GM18505 (cell line): Measurements from ENCODE around the gene ASPHD2.

Experiments used
- ATAC-seq: cut with Tn5 transposase; IDR thresholded peaks from one replicate; pipeline ENCODE4 v1.9.1; 2021; ENCODE audit not compliant: unreplicated experiment
- POLR2A ChIP-seq: IDR thresholded peaks from 4 replicates; pipeline ENCODE4 v1.6.1; 2011; ENCODE audit warnings: borderline replicate concordance; ENCODE audit not compliant: insufficient read depth, insufficient read length; ENCODE audit errors: extremely low read depth

ASPHD2 gene

DNA sequence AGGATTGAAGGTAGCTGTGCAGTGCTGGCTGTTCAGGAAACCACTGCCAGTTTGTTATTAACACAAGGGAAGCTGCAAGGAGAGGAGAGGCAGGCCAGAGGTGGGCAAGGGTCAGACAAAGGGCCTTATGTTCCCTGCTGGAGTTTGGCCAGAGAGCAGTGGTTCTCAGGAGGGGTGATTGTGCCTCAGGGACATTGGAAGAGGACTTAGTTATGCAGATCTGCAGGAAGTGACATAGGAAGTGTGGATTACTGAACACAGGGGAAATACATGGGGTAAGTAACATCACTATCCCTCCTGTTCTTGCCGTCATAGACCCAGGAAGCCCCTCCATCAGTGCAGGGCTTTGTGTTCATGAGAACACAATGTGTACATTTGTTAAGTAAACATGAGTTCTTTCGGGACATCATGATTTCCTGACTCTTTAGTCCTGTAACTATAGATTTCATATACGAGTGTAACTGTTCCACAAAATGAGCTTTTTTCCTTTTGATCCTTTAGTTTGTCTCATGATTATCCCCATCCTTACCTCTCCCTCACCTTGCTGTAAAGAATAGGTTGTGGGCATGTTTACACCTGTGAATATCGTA, 60.5 kb downstream of the ASPHD2 start:
- no peak for ATAC-seq

DNA sequence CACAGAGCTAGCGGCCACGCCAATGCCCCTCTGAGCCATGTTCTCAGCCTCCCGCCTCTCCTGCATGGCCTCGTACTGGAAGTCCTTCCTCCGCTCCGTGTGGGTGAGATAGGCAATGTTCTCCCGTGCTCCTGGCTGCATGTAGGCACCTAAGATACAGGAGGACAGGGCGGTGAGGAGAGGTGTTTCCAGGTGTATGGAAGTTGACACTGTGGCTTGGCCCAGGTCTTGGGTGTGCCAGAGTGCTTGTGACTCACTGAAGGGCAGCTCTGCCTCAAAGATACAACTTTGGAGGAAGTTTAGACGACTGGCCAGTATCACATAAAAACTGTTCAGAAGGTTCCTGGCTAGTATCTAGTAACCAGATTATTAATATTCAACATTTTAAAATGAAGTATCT, 63.2 kb downstream of the ASPHD2 start:
- TF ChIP-seq POLR2A, result no peak
- ATAC-seq, result no peak

More for the DNA sequence above, 60.5 kb downstream of the ASPHD2 start:
- TF ChIP-seq POLR2A, result no peak

DNA sequence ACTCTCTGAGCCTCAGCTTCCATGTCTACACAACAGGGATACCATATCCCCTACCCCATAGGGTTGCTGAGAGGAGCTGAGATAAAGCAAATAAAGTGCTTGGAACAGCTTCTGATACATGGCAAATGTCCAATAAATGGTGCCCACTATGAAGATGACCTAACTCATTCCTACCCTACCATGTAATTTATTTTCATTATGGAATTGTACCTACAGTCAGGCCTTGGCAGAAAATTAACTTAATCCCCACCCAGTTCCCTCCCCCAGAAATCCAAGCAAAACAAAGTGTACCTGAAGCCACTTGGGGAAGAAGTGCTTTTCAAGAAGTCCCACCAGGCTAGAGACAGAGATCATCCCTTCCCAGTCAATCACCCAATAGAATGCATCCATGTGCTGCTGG, 65.4 kb downstream of the ASPHD2 start:
- ATAC-seq, result no peak
- TF ChIP-seq POLR2A, result no peak
